Natural killer cell treated with Interleukin-12 subunit alpha and Interleukin-12 subunit beta and Interleukin-15 and Interleukin-18, amount 100 ng/mL, for 72 hours (primary cell): ENCODE measurements around the gene CXXC1. TPM values are rescaled to one million over a fixed set of nuclear protein-coding genes. Genes with fewer than 3 reads are reported as not detected.

Source experiments
- ATAC-seq, 2 donors: fragments of 150-1000 bp; cut with Tn5 transposase in 1 of 2; sonication (Bioruptor Pico), chemical (Tn5 transposase) in 1 of 2; 2 replicates each; pipeline ENCODE4 v1.10.0; 2021
- DNase-seq: peaks from one replicate; pipeline ENCODE4 v3.0.0; 2022; ENCODE audit warnings: low spot score
- H3K27ac Mint-ChIP-seq, 2 donors: 1 replicate in 1 of 2; 2 replicates in 1 of 2; pipeline ENCODE4 v1.8.0; 2022; ENCODE audit warnings: mixed read lengths in 2 of 2, mild to moderate bottlenecking in 1 of 2, moderate library complexity in 1 of 2
- H3K27me3 Mint-ChIP-seq, 2 donors: 1 replicate in 1 of 2; 2 replicates in 1 of 2; pipeline ENCODE4 v1.8.0; 2022; ENCODE audit warnings: mixed read lengths in 2 of 2
- H3K36me3 Mint-ChIP-seq: one replicate; pipeline ENCODE4 v1.8.0; 2022; ENCODE audit warnings: mixed read lengths
- H3K4me1 Mint-ChIP-seq, 2 donors: 1 replicate in 1 of 2; 2 replicates in 1 of 2; pipeline ENCODE4 v1.8.0; 2022; ENCODE audit warnings: low read depth in 2 of 2, mixed read lengths in 2 of 2, mild to moderate bottlenecking in 1 of 2
- H3K4me3 Mint-ChIP-seq: one replicate; pipeline ENCODE4 v1.8.0; 2022; ENCODE audit warnings: mixed read lengths
- H3K9me3 Mint-ChIP-seq: 2 replicates; pipeline ENCODE4 v1.8.0; 2022; ENCODE audit warnings: mixed read lengths
- total RNA-seq, 2 donors: library from RNA; stranded (reverse); gene quantifications; one replicate each; pipeline ENCODE4 v1.2.3, GENCODE V29; 2022

CXXC1 gene
- total RNA-seq: 100 to 1,000 TPM; 108 to 162 TPM

DNA sequence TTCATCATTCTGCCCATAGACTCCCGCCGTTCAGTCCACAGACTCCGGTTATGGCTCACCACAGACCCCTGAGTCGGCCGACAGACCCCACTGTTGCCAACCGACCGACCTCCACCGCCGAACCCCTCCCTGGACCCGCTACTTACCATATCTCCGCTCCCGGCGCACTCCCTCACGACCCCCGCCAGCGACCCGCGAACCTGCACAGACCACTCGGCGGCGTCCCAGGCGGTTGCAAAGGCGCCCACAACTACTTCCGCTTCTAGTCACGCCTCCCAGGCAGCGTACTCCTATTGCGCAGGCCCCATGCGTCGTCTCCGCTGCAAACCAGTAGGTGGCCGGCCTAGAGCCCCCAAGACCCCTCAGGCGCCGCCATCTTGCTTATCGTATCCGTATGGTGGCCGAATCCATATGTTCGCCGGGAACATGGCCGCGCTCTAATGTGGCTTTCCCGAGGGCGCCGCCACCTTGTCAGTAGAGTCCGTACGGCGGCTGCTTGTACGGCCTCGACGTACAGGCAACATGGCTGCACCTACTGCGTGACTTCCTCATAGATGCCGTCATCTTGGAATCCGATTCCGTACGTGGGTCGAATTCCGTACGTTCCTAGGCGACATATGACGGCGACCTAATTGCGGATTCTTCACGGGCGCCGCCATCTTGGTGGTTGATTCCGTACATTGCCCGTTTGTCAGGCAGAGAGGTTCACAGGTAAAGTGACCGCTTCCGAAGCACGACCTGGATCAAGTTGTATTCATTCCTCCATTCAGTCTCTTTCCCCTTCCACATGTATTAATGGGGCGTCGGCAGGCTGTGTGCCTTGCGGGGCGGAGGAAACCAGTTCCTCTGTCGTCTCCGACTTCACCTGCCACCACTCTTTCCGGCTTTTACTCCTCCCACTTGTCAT is at the start of gene CXXC1:
Gene CXXC1 (minus strand): TSS at position 252 of the 907 bp plus-strand sequence. CDS start 103 bp downstream, at position 149.
- H3K9me3 Mint-ChIP-seq: no peaks in the 10 kb centered on the region
- H3K4me1 Mint-ChIP-seq: peaks cover 24 to 42% of the 10 kb centered on the region in 2 donors
- peak; percentile 99 for DNase-seq

DNA sequence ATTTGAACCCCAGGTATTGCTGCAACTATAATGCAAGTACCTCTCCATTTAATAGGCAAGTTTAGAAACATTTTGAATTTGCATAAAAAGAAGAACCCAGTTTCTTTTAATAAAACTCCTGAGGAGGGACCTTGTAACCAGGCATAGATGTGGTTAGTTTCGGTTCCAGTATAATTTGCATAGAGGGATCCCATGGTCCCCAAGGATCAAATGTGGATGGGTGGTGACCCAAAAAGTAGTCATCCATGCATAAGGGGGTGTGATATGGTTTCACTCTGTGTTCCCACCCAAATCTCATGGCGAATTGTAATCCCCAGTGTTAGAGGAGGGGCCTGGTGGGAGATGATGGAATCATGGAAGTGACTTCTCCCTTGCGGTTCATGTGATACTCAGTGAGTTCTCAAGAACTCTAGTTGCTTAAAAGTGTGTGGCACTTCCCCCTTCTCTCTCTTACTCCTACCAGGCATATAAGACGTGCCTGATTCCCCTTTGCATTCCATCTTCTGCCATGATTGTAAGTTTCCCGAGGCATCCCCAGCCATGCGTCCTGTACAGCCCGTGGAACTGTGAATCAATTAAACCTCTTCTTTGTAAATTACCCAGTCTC is 47.2 kb upstream of the CXXC1 start:
- Mint-ChIP-seq H3K4me3 (no peak overlapping the region), H3K36me3 (no peaks in the 10 kb centered on the region), H3K4me1 (no peaks in the 10 kb centered on the region), H3K9me3 (no peaks in the 10 kb centered on the region), H3K27me3 (peaks cover 0 to 24% of the 10 kb centered on the region in 2 donors), H3K27ac (no peak overlapping the region)
- no peak for DNase-seq
- no peak for ATAC-seq

More for the DNA sequence above, at the start of gene CXXC1:
- H3K36me3 Mint-ChIP-seq: peaks cover 23% of the 10 kb centered on the region
- peak within 1 kb of the TSS; percentile 90 to 91 for H3K27ac Mint-ChIP-seq
- ATAC-seq: peak; percentile 96 to 97
- peak within 1 kb of the TSS; percentile 97 for H3K4me3 Mint-ChIP-seq
- no peaks in the 10 kb centered on the region for H3K27me3 Mint-ChIP-seq

DNA sequence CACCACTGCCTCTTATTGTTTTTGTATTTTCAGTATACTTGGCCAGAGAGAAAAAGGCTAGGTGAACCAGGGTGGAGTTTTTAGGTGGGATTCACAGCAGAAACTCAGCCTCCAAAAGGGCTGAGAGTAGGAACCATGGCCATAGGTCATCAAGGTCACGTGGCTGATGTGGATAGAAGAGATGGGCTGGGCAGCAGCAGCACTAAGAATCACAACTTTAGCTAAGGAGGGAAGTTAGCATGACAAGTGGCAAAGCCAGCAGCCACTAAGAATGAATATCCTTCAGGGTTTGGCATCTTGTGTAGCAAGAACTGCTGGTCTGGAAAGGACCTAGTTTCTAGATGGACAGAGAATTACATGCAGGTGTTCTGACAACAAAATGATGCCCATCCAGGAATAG is 44.2 kb upstream of the CXXC1 start:
- H3K27me3 Mint-ChIP-seq: peaks cover 11 to 29% of the 10 kb centered on the region in 2 donors
- no peak overlapping the region for H3K4me3 Mint-ChIP-seq
- H3K9me3 Mint-ChIP-seq: no peaks in the 10 kb centered on the region
- H3K4me1 Mint-ChIP-seq: no peaks in the 10 kb centered on the region
- no peaks in the 10 kb centered on the region for H3K36me3 Mint-ChIP-seq
- H3K27ac Mint-ChIP-seq: no peak overlapping the region
- DNase-seq (no peak), ATAC-seq (no peak)

DNA sequence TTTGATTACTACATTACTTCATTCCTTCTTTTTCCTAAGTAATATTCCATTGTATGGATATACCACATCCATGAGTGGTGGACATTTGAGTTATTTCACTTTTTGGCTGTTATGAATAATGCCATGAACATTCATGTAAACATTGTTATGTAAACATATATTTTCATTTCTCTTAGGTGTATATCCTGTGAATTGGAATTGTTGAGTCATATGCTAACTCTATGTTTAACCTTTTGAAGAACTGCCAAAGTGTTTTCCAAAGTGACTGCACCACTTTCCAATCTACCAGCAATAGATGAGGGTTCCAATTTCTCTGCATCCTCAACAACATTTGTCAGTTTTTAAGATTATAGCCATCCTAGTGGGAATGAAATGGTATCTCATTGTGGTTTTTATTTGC is 42.7 kb upstream of the CXXC1 start:
- H3K4me1 Mint-ChIP-seq: no peaks in the 10 kb centered on the region
- H3K4me3 Mint-ChIP-seq: no peak overlapping the region
- DNase-seq: no peak
- ATAC-seq: no peak
- peaks cover 24 to 34% of the 10 kb centered on the region in 2 donors for H3K27me3 Mint-ChIP-seq
- no peaks in the 10 kb centered on the region for H3K36me3 Mint-ChIP-seq
- H3K9me3 Mint-ChIP-seq: no peaks in the 10 kb centered on the region
- H3K27ac Mint-ChIP-seq: no peak overlapping the region

DNA sequence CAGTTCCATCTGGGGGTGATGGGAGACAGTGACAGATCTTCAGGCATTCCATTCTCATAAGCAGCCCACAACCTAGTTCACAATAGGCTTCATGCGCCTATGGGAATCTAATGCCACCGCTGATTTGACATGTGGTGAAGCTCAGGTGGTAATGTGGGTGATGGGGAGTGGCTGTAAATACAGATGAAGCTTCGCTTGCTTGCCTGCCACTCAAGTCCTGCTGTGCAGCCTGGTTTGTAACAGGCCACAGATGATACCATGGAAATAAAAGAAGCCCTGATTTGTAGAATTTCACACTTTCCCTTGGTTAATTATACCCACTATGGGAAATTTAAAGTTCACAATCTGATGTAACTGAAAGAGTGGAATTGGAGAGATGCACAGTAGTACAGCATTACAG is 40.5 kb upstream of the CXXC1 start:
- DNase-seq (no peak), ATAC-seq (no peak)
- Mint-ChIP-seq H3K27me3 (peaks cover 32 to 35% of the 10 kb centered on the region in 2 donors), H3K4me1 (no peaks in the 10 kb centered on the region), H3K9me3 (no peaks in the 10 kb centered on the region), H3K36me3 (no peaks in the 10 kb centered on the region), H3K4me3 (no peak overlapping the region), H3K27ac (no peak overlapping the region)

DNA sequence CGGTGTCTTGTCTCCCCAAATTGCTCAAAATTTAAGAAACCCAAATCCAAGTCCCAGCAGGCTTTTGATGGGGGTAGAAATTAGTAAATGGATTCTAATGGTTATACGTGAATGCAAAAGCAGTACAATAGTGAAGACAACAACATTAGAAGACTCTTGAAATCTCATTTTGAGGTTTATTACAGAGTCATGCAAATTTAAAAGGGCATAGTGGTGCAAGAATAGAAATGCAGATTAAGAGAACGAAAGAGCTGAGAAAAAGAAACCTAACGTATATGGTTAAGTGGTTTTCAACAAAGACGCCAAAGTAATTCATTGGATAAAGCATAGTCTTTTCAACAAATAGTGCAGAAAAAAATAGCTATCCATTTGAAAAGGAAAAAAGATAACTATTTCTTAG is 33.2 kb upstream of the CXXC1 start:
- peaks cover 23 to 32% of the 10 kb centered on the region in 2 donors for H3K27me3 Mint-ChIP-seq
- peaks cover 0 to 4% of the 10 kb centered on the region in 2 donors for H3K4me1 Mint-ChIP-seq
- no peak overlapping the region for H3K27ac Mint-ChIP-seq
- H3K9me3 Mint-ChIP-seq: no peaks in the 10 kb centered on the region
- H3K36me3 Mint-ChIP-seq: no peaks in the 10 kb centered on the region
- peak overlapping the region; percentile 15 for H3K4me3 Mint-ChIP-seq
- DNase-seq (no peak), ATAC-seq (no peak)

DNA sequence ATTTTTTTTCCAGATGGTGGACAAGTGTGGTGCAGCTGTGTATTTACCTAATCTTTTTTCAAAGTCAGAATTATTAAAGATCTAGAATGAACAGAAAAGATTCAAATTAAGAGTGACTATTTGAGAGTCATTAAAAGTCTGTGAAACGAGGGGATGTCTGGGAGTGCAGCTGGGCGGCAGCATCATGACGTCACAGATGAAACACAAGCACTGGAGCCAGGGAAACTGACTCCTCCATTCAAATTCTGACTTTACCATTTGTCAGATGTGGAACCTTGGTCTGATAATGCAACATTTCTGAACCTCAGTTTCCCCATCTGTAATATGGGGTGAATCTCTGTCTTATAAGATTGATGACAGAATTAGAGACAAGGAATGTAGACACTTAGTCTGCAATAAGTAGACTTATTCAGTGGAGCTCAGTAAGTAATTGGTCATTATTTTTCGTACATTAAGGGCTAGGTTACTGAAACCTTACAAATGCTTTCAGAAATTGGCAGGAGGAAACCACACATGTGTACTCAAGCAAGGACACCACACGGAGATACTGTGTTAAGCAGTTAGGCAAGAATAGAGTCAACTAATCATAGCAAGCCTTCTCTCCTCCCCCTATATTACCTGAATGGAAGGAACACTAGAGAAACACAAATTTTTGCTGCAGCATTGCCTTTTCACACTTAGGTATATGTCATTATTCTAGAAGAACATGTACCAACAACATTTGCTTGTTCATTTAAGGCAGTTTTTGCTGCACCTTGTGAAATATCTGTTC is 27.8 kb upstream of the CXXC1 start:
- Mint-ChIP-seq H3K4me1 (peaks cover 0 to 4% of the 10 kb centered on the region in 2 donors), H3K27me3 (peaks cover 25 to 26% of the 10 kb centered on the region in 2 donors), H3K27ac (no peak overlapping the region), H3K36me3 (no peaks in the 10 kb centered on the region), H3K9me3 (no peaks in the 10 kb centered on the region), H3K4me3 (no peak overlapping the region)
- DNase-seq: no peak
- no peak for ATAC-seq

DNA sequence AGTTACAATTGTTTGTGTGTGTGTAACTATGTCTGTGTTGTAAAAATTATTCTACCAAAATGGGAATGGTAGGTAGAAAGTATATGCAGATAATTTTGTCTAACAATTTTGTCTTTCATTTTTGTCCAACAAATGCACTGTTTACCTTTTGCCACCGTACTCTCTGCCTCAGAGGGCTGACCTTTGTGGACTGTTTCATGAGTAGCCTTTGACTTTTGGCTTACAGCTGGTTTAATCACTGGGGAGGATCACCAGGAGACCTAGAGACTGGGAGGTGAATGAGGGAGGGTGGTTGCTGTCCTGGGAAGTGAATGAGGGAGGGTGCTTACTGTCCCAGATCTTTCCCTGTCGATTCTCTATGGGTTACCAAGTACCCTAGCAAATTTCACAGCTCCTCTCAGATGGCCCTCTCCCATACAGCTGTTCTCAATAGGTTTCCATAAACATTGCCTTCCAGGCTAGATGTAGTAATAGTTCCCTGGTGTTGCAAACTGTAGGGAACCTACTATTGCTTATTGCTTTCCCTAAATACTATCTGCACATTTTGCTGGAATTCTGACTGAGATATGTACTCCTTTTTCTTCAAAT is 26.5 kb upstream of the CXXC1 start:
- H3K9me3 Mint-ChIP-seq: no peaks in the 10 kb centered on the region
- H3K4me3 Mint-ChIP-seq: no peak overlapping the region
- peaks cover 24 to 30% of the 10 kb centered on the region in 2 donors for H3K27me3 Mint-ChIP-seq
- H3K36me3 Mint-ChIP-seq: no peaks in the 10 kb centered on the region
- no peak for ATAC-seq
- DNase-seq: no peak
- no peaks in the 10 kb centered on the region for H3K4me1 Mint-ChIP-seq
- H3K27ac Mint-ChIP-seq: no peak overlapping the region

DNA sequence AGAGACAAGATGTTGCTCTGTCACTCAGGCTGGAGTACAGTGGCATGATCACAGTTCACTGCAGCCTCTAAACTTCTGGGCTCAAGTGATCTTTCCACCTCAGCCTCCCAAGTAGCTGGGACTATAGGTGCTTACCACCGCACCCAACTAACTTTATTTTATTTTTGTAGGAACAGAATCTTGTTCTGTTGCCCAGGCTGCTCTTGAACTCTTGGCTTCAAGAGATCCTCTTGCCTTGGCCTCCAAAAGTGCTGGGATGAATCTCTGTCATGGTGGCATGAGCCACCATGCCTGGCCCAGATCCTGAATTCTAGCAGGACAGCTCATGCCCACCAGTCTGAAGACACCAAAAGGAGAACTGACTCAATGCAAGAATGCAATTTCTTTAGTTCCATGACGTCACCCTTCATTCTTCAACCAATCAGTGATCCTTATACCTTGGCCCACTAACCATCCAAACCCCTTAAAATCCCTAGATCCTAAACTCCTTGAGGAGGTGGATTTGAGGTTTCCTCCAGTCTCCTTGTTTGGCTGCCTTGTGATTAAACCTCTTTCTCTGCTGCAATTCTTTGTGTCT is 25.6 kb upstream of the CXXC1 start:
- Mint-ChIP-seq H3K36me3 (no peaks in the 10 kb centered on the region), H3K27ac (no peak overlapping the region), H3K4me1 (no peaks in the 10 kb centered on the region), H3K27me3 (peaks cover 24% of the 10 kb centered on the region in 2 donors), H3K4me3 (no peak overlapping the region), H3K9me3 (no peaks in the 10 kb centered on the region)
- ATAC-seq (no peak), DNase-seq (no peak)

DNA sequence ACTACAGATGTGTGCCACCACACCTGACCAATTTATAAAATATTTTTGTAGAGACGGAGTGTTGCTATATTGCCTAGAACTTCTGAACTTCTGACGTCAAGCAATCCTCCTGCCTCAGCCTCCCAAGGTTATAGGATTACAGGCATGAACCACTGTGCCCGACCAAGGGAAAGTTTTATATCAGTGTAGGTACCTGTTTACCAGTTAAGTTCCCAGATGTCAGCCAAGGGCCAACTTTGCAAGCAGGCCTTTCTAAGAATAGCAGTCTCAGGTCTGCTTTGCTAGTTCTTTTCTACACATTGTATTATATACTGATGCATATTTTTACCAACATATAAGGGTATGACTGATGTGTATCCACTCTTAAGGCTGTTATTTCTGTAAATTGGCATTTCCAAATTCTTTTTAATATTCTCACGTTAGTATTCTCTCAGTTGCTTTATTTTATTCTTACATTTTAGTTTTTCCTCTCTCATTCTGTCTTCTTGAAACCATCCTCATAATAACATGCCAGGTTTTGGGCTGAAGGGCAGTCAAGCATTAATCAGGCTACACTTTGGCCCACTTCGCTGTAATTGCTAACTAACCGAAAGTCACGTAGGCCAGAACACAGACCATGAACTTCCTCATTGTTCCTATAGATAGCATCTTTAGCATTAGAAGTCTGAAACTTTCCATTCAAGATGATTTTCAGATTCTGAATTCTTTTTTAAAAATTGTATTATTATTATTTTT is 25.0 kb upstream of the CXXC1 start:
- ATAC-seq (no peak), DNase-seq (no peak)
- Mint-ChIP-seq H3K27ac (no peak overlapping the region), H3K9me3 (no peaks in the 10 kb centered on the region), H3K36me3 (no peaks in the 10 kb centered on the region), H3K4me1 (peaks cover 4 to 6% of the 10 kb centered on the region in 2 donors), H3K4me3 (no peak overlapping the region), H3K27me3 (peaks cover 24% of the 10 kb centered on the region in 2 donors)

DNA sequence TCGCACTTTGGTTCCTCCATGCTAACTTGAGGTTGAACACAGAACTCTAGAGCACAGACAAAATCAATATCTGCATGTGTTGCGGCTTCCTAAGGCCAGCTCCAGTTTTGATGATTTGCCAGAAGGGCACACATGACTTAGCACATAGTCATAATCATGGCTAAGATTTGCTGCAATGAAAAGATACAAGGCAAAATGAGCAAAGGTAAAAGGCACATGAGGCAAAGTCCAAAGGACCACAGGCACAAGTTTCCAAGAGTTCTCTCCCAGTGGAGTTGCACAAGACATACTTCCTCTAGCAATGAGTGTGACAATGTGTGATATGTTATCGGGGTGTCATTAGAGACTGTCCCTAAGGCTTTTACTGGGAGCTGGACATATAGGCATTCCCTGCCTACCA is 24.2 kb upstream of the CXXC1 start:
- no peaks in the 10 kb centered on the region for H3K9me3 Mint-ChIP-seq
- H3K27ac Mint-ChIP-seq: no peak overlapping the region
- peaks cover 9 to 12% of the 10 kb centered on the region in 2 donors for H3K4me1 Mint-ChIP-seq
- no peak for DNase-seq
- H3K4me3 Mint-ChIP-seq: no peak overlapping the region
- H3K27me3 Mint-ChIP-seq: peaks cover 16 to 19% of the 10 kb centered on the region in 2 donors
- H3K36me3 Mint-ChIP-seq: no peaks in the 10 kb centered on the region
- no peak for ATAC-seq

DNA sequence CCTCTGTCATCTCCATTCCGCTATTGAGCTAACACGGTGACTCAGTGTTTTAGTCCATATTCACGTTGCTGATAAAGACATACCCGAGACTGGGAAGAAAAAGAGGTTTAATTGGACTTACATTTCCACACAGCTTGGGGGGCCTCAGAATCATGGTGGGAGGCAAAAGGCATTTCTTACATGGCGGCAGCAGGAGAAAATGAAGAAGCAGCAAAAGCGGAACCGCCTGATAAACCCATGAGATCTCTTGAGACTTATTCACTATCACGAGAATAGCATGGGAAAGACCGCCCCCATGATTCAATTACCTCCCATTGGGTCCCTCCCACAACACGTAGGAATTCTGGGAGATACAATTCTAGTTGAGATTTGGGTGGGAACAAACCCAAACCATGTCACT is 22.6 kb upstream of the CXXC1 start:
- Mint-ChIP-seq H3K9me3 (no peaks in the 10 kb centered on the region), H3K27me3 (peaks cover 16 to 22% of the 10 kb centered on the region in 2 donors), H3K36me3 (no peaks in the 10 kb centered on the region), H3K27ac (no peak overlapping the region), H3K4me3 (no peak overlapping the region), H3K4me1 (peaks cover 9 to 12% of the 10 kb centered on the region in 2 donors)
- ATAC-seq (no peak), DNase-seq (no peak)
